Lung (tissue), 12 donors: ENCODE results near the gene MAN2A2. TPM values are rescaled to one million over a fixed set of nuclear protein-coding genes. Genes with fewer than 3 reads are reported as not detected.

Experiments used
- ATAC-seq: fragments of 200-7000 bp; cut with Tn5 transposase; one replicate; pipeline ENCODE4 v1.9.1; 2020; ENCODE audit warnings: moderate number of reproducible peaks; ENCODE audit not compliant: insufficient read depth, low FRiP score
- DNase-seq, 3 donors: peaks; one replicate each; pipeline ENCODE4 v3.0.0-alpha.2; 2013 to 2017
- H3K27ac ChIP-seq, 2 donors: one replicate each; pipeline ENCODE4 v1.5.1; 2013; ENCODE audit warnings: mild to moderate bottlenecking in 2 of 2, moderate library complexity in 2 of 2, control low read depth in 1 of 2, inconsistent platforms in 1 of 2, low read depth in 1 of 2, low read length in 1 of 2
- H3K27me3 ChIP-seq, 3 donors: one replicate each; pipeline ENCODE4 v1.5.1; 2013; ENCODE audit warnings: low read length in 2 of 3; ENCODE audit not compliant: control insufficient read depth in 3 of 3, insufficient read depth in 3 of 3
- H3K36me3 ChIP-seq, 4 donors: one replicate each; pipeline ENCODE4 v1.5.1; 2013; ENCODE audit warnings: low read length in 4 of 4, mild to moderate bottlenecking in 1 of 4, moderate library complexity in 1 of 4; ENCODE audit not compliant: control insufficient read depth in 4 of 4, insufficient read depth in 4 of 4
- H3K4me1 ChIP-seq, 5 donors: one replicate each; pipeline ENCODE4 v1.5.1; 2013; ENCODE audit warnings: low read length in 5 of 5, mild to moderate bottlenecking in 2 of 5, moderate library complexity in 1 of 5; ENCODE audit not compliant: control insufficient read depth in 5 of 5, insufficient read depth in 5 of 5
- H3K4me3 ChIP-seq: one replicate; pipeline ENCODE4 v1.5.1; 2013; ENCODE audit warnings: mild to moderate bottlenecking, control low read depth, moderate library complexity
- H3K9ac ChIP-seq, 2 donors: one replicate each; pipeline ENCODE4 v1.5.1; 2013; ENCODE audit warnings: low read length in 2 of 2, control low read depth in 1 of 2; ENCODE audit not compliant: insufficient read depth in 1 of 2
- H3K9me3 ChIP-seq, 4 donors: one replicate each; pipeline ENCODE4 v1.5.1; 2013; ENCODE audit warnings: low read length in 3 of 4, mild to moderate bottlenecking in 1 of 4, moderate library complexity in 1 of 4; ENCODE audit not compliant: control insufficient read depth in 4 of 4, insufficient read depth in 3 of 4
- WGBS, 2 donors: extraction: QIAGEN DNeasy Blood & Tissue Kit; methylation state at CpG; one replicate each; pipeline ENCODE4 v1.1.7; 2013; 5-methylcytosine and 5-hydroxymethylcytosine counted together
- polyA plus RNA-seq, 2 donors: library from polyadenylated mRNA; stranded (reverse); fragments of 200-250 nt; gene quantifications; one replicate each; pipeline ENCODE4 v1.2.1, GENCODE V29; 2013
- total RNA-seq, 2 donors: library from RNA; depleted of rRNA in 1 of 2; stranded (reverse); fragments of >200 nt in 1 of 2; gene quantifications; one replicate each; pipeline ENCODE4 v1.2.1, GENCODE V29; 2014 to 2021
- TF ChIP-seq, protein P1 (sequence below): IDR thresholded peaks from 2 replicates; pipeline ENCODE4 v1.5.1; 2012; ENCODE audit warnings: mild to moderate bottlenecking; ENCODE audit errors: control extremely low read depth, extremely low read depth
- donor health status: control.
- donor health status: control.
- donor health status: Bipolar disorder and iron deficiency.
- donor health status: healthy.
- donor health status: DM: yes; HTN: yes; CAD: no.

The MAN2A2 gene
- total and polyA plus RNA-seq, 4 donors = 34.1 to 82.9 (median 60.1) TPM

DNA sequence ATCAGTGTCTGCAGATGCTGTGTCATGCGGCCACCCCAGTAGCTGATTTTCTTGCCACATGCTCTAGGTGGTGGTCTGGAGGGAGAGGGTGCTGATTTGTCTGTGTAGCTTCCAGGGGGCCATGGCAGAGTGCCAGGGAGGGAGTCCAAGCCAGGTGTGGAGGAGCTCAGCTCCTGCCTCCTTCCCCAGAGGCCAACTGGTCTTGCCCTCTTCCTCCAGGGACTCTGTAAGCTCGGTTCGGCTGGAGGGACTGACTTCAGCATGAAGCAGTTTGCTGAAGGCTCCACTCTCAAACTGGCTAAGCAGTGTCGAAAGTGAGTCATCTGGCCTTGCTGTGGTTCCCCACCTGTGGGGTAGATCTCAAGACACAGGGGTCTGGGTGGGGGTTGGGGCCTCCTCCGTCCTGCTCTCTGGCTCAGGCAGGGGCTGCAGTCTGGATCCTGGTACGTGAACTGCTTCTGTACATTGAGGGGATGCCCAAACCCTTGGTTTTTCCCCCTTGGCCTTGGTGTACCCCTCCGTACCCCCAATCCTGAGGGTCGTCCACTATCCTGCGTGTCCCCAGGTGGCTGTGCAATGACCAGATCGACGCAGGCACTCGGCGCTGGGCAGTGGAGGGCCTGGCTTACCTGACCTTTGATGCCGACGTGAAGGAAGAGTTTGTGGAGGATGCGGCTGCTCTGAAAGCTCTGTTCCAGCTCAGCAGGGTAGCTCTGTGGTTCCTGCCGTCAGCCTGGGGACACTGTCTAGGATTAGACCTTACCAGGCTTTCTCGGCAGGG is 44.7 kb downstream of the MAN2A2 start:
- H3K27ac ChIP-seq = no peak overlapping the region
- 91 to 93% methylated on average over 18 of the region's 18 CpGs for WGBS, 2 donors
- no peaks in the 10 kb centered on the region for H3K27me3 ChIP-seq

DNA sequence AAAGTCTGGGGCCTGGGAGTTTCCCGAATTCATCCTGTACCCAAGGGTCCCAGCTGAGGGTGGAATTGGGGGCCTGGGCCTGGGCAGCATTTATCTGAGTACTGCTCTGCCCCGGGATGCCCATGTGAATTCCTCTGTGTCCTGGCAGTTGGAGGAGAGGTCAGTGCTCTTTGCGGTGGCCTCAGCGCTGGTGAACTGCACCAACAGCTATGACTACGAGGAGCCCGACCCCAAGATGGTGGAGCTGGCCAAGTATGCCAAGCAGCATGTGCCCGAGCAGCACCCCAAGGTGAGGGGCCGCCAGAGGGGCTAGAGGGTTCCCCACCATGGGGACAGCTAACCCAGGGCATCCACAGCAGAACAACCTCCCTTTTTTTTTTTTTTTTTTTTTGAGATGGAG is 45.4 kb downstream of the MAN2A2 start:
- no peak overlapping the region for H3K9ac ChIP-seq
- 91 to 96% methylated on average over 8 of the region's 8 CpGs for WGBS, 2 donors
- peaks cover 14 to 70% (median 36%) of the 10 kb centered on the region in 4 donors for H3K36me3 ChIP-seq
- no peak for DNase-seq
- ATAC-seq = no peak
- TF ChIP-seq, protein P1, sequence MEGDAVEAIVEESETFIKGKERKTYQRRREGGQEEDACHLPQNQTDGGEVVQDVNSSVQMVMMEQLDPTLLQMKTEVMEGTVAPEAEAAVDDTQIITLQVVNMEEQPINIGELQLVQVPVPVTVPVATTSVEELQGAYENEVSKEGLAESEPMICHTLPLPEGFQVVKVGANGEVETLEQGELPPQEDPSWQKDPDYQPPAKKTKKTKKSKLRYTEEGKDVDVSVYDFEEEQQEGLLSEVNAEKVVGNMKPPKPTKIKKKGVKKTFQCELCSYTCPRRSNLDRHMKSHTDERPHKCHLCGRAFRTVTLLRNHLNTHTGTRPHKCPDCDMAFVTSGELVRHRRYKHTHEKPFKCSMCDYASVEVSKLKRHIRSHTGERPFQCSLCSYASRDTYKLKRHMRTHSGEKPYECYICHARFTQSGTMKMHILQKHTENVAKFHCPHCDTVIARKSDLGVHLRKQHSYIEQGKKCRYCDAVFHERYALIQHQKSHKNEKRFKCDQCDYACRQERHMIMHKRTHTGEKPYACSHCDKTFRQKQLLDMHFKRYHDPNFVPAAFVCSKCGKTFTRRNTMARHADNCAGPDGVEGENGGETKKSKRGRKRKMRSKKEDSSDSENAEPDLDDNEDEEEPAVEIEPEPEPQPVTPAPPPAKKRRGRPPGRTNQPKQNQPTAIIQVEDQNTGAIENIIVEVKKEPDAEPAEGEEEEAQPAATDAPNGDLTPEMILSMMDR = no peak
- H3K9me3 ChIP-seq = no peaks in the 10 kb centered on the region
- no peaks in the 10 kb centered on the region for H3K4me1 ChIP-seq
- H3K27me3 ChIP-seq = no peaks in the 10 kb centered on the region
- H3K4me3 ChIP-seq = no peak overlapping the region
- no peak overlapping the region for H3K27ac ChIP-seq

More for the DNA sequence above, 44.7 kb downstream of the MAN2A2 start:
- Histone ChIP-seq H3K36me3 (peaks cover 20 to 69% (median 33%) of the 10 kb centered on the region in 4 donors), H3K9me3 (no peaks in the 10 kb centered on the region), H3K9ac (no peak overlapping the region), H3K4me3 (no peak overlapping the region), H3K4me1 (no peaks in the 10 kb centered on the region)
- no peak for DNase-seq
- TF ChIP-seq, protein P1 = no peak
- ATAC-seq = no peak

- H3K9me3 ChIP-seq = no peaks in the 10 kb centered on the region
- H3K4me3 ChIP-seq = no peak overlapping the region
- no peak overlapping the region for H3K9ac ChIP-seq
- no peaks in the 10 kb centered on the region for H3K27me3 ChIP-seq
- TF ChIP-seq, protein P1 = no peak
- no peak overlapping the region for H3K27ac ChIP-seq
- DNase-seq (no peak), ATAC-seq (no peak)
- peaks cover 0 to under 1% (median 0%) of the 10 kb centered on the region in 5 donors for H3K4me1 ChIP-seq
- WGBS, 2 donors = 94 to 95% methylated on average over 23 of the region's 23 CpGs
- peaks cover 3 to 61% (median 34%) of the 10 kb centered on the region in 4 donors for H3K36me3 ChIP-seq
These were observed 47.0 kb downstream of the MAN2A2 start for GRCh38 chr15:90949979-90950675.
